Tibial nerve (tissue), 4 donors: ENCODE results near the gene OR9A4.

Experiments
- CTCF ChIP-seq, 5 experiments: fragments of 200-600 bp in 3 of 5; fragments of 450-650 bp in 2 of 5; sonication (generic) in 3 of 5; IDR thresholded peaks; one replicate each; pipeline ENCODE4 v1.5.1; 2016 to 2019; ENCODE audit warnings: antibody characterized with exemption in 5 of 5, mild to moderate bottlenecking in 3 of 5, moderate library complexity in 2 of 5
- EP300 ChIP-seq, 2 donors: sonication (generic); formaldehyde crosslinking; IDR thresholded peaks; one replicate each; pipeline ENCODE4 v1.6.1; 2017; ENCODE audit warnings: antibody characterized with exemption in 2 of 2, mild to moderate bottlenecking in 1 of 2
- POLR2A ChIP-seq, 2 donors: fragments of 450-650 bp; IDR thresholded peaks; one replicate each; pipeline ENCODE4 v1.6.1; 2017; ENCODE audit warnings: antibody characterized with exemption in 2 of 2, mild to moderate bottlenecking in 2 of 2, moderate library complexity in 2 of 2

- TF ChIP-seq CTCF (IDR thresholded peaks at IDR 0.05) (no peak), POLR2A (IDR thresholded peaks at IDR 0.05) (no peak), EP300 (IDR thresholded peaks at IDR 0.05) (no peak)
Observed at GRCh38 chr7:141891336-141891735, 24.9 kb upstream of the OR9A4 start.
